Caco-2 (cell line): ENCODE data around the gene DPP4. TPM values are rescaled to one million over a fixed set of nuclear protein-coding genes. Genes with fewer than 3 reads are reported as not detected.
A peak's percentile ranks its signal among the peaks of the same experiment; 100 is the strongest.

ENCODE experiments used
- BruUV-seq: library from RNA; stranded (reverse); fragments of 400-500 nt; replicated peaks from 2 replicates; lab custom pipeline; 2021; lab: Mats Ljungman, UMichigan
- CTCF ChIA-PET: fragments of 300-600 bp; sonication (Branson Sonifier 250); formaldehyde crosslinking; loops from one replicate; lab custom pipeline; 2022; ENCODE audit warnings: antibody characterized with exemption; lab: Charles Lee
- POLR2A ChIA-PET: fragments of 300-600 bp; sonication (Branson Sonifier 250); formaldehyde crosslinking; loops from one replicate; lab custom pipeline; 2022; ENCODE audit warnings: antibody characterized with exemption; lab: Charles Lee
- DNase-seq, 2 experiments: peaks; one replicate each; pipeline versions ENCODE4 v3.0.0 to v3.0.0-alpha.2; 2020 to 2022
- H3K27me3 ChIP-seq: replicated peaks from 2 replicates; pipeline ENCODE4 v1.6.0; 2011; ENCODE audit warnings: low read length; ENCODE audit not compliant: control insufficient read depth, insufficient read depth
- H3K36me3 ChIP-seq: 2 replicates; pipeline ENCODE4 v1.5.1; 2011; ENCODE audit warnings: low read length; ENCODE audit not compliant: control insufficient read depth, insufficient read depth
- H3K4me1 ChIP-seq: fragments of 250-450 bp; sonication (Bioruptor Pico); 2 replicates; pipeline ENCODE4 v1.5.1; 2020; ENCODE audit warnings: mild to moderate bottlenecking
- H3K4me3 ChIP-seq: 2 replicates; pipeline ENCODE4 v1.5.1; 2011; ENCODE audit warnings: low read depth, mild to moderate bottlenecking, control low read depth, low read length
- H3K9me3 ChIP-seq: fragments of 250-450 bp; sonication (Bioruptor Pico); 2 replicates; pipeline ENCODE4 v1.5.1; 2020; ENCODE audit warnings: mild to moderate bottlenecking, moderate library complexity
- H3K27ac Mint-ChIP-seq: one replicate; pipeline ENCODE4 v1.8.0; 2022; ENCODE audit warnings: mixed read lengths; ENCODE audit not compliant: unreplicated experiment
- H3K27me3 Mint-ChIP-seq: one replicate; pipeline ENCODE4 v1.8.0; 2022; ENCODE audit warnings: mixed read lengths; ENCODE audit not compliant: insufficient read depth, unreplicated experiment
- H3K36me3 Mint-ChIP-seq: one replicate; pipeline ENCODE4 v1.8.0; 2022; ENCODE audit warnings: mild to moderate bottlenecking, mixed read lengths; ENCODE audit not compliant: insufficient read depth, unreplicated experiment
- H3K4me1 Mint-ChIP-seq: one replicate; pipeline ENCODE4 v1.8.0; 2022; ENCODE audit warnings: low read depth, mixed read lengths; ENCODE audit not compliant: unreplicated experiment
- H3K4me3 Mint-ChIP-seq: one replicate; pipeline ENCODE4 v1.8.0; 2022; ENCODE audit warnings: mild to moderate bottlenecking, moderate library complexity, mixed read lengths; ENCODE audit not compliant: unreplicated experiment
- H3K9me3 Mint-ChIP-seq: one replicate; pipeline ENCODE4 v1.8.0; 2022; ENCODE audit warnings: mixed read lengths; ENCODE audit not compliant: unreplicated experiment
- CTCF ChIP-seq, 2 experiments: fragments of 200-600 bp in 1 of 2; IDR thresholded peaks; 1 replicate in 1 of 2; 2 replicates in 1 of 2; pipeline versions ENCODE4 v1.5.1 to v1.8.0; 2011 to 2022; ENCODE audit warnings: antibody characterized with exemption in 1 of 2, control low read depth in 1 of 2, inconsistent platforms in 1 of 2, low read depth in 1 of 2, low read length in 1 of 2, mild to moderate bottlenecking in 1 of 2, moderate library complexity in 1 of 2; ENCODE audit not compliant: insufficient read depth in 1 of 2, severe bottlenecking in 1 of 2, unreplicated experiment in 1 of 2
- intact Hi-C: fragments of 100-400 bp; cut with micrococcal nuclease; formaldehyde crosslinking; loops from one replicate; pipeline ENCODE4 v1.10.0; 2022; ENCODE audit not compliant: unreplicated experiment
- total RNA-seq: library from RNA; stranded (reverse); gene quantifications from 2 replicates; pipeline ENCODE4 v1.2.3, GENCODE V29; 2022

DPP4 gene
- total RNA-seq, 1 experiment from 2014 or later, result 190 TPM

DNA sequence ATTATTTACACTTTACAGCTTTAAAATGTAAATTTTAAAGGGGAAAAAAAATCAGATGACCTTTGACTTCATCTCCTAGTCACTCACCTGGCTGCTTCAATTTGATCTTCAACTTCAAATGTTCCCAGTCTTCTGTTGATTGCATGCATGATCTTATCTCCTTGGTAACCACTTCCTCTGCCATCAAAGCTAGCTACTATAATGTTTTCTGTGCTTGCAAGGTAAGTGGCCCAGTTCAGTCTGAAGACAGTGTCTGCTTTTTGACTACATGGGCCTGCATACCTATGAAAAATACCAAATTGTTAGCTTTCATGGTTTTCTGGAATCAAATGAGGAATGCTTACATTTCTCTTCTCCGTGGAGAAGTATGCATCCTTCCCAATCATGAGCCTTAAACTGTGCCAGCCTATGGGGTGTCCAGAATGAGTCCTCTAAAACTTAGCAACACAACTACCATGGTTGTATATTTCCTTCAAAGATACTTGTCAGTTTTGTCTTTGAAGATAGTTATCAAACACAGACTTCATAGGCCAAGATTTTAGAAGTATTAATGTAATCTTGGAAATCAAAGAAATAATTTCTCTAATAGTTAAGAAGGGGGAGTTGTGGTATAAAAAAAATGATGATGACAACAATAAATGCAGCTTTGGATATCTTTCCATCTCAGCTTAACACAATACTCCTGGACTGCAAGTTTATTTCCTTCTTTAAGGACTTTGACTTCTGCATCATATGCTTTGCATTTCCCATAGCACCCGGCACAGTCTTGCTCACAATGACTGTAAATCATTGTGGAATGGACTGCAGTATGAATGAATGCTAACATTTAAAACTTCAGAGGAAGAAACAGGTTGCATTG is 62.1 kb downstream of the DPP4 start:
- H3K4me1 ChIP-seq, result no peaks in the 10 kb centered on the region
- BruUV-seq, result no TSS peak
- no peaks in the 10 kb centered on the region for H3K9me3 ChIP-seq
- TF ChIP-seq CTCF (IDR thresholded peaks at IDR 0.05; ENCODE audit: insufficient read depth in 1 of 2, low read depth in 1 of 2, low read length in 1 of 2, severe bottlenecking in 1 of 2, unreplicated experiment in 1 of 2), result no peak
- H3K27ac Mint-ChIP-seq, result peak overlapping the region; percentile 29
- peaks cover 4% of the 10 kb centered on the region; the same call in 1 of the 2 replicates for H3K36me3 ChIP-seq
- peaks cover 7% of the 10 kb centered on the region for H3K4me1 Mint-ChIP-seq
- CTCF ChIA-PET, result no interaction called here
- no peak overlapping the region for H3K4me3 ChIP-seq
- intact Hi-C loops, result loop anchor here (2.0 kb wide), 1 partner anchor 79 kb away; no protein-coding TSS in a partner anchor
- POLR2A ChIA-PET, result no interaction called here
- no peaks in the 10 kb centered on the region for H3K27me3 Mint-ChIP-seq
- peaks cover 48% of the 10 kb centered on the region for H3K36me3 Mint-ChIP-seq
- H3K9me3 Mint-ChIP-seq, result no peaks in the 10 kb centered on the region
- no peak for DNase-seq
- no peak overlapping the region for H3K4me3 Mint-ChIP-seq
- no peaks in the 10 kb centered on the region for H3K27me3 ChIP-seq

- peaks cover 5% of the 10 kb centered on the region for H3K36me3 ChIP-seq
- no peaks in the 10 kb centered on the region for H3K27me3 Mint-ChIP-seq
- H3K4me3 ChIP-seq, result no peak overlapping the region
- no peak for DNase-seq
- peaks cover 7% of the 10 kb centered on the region for H3K4me1 Mint-ChIP-seq
- POLR2A ChIA-PET, result no interaction called here
- no peak for TF ChIP-seq CTCF (IDR thresholded peaks at IDR 0.05; ENCODE audit: insufficient read depth in 1 of 2, low read depth in 1 of 2, low read length in 1 of 2, severe bottlenecking in 1 of 2, unreplicated experiment in 1 of 2)
- H3K9me3 ChIP-seq, result no peaks in the 10 kb centered on the region
- no peak overlapping the region for H3K27ac Mint-ChIP-seq
- H3K27me3 ChIP-seq, result no peaks in the 10 kb centered on the region
- intact Hi-C loops, result no loop called here
- CTCF ChIA-PET, result no interaction called here
- peaks cover 37% of the 10 kb centered on the region for H3K36me3 Mint-ChIP-seq
- no peaks in the 10 kb centered on the region for H3K9me3 Mint-ChIP-seq
- BruUV-seq, result no TSS peak
- no peak overlapping the region for H3K4me3 Mint-ChIP-seq
- no peaks in the 10 kb centered on the region for H3K4me1 ChIP-seq
These were observed 64.5 kb downstream of the DPP4 start for GRCh38 chr2:162009543-162009942.

DNA sequence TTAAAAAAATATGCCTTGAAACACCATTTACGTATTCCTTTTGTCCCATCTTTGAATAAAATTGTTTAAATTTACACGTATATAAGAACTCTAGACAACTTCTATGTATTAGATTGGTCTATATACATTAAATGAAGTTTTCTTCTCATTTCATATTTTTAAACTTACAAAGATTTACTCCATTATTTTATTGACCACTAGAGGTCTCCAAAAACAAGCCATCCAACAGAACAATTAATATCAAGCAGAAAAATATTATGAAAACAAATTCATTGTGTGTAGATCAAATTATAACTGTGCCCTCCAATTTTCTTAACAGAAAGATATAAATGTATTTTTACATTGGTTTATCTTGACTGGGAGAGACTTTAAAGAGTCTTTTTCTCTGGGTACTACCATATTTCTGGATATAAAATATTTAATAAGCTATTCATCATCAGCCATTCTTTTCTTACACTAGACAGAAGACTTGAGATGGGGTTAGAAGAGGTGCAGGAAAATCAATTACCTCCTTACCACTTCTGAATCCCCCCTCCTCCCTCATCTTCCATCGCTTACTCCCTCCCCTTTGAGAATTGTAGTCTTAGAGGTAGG is 66.5 kb downstream of the DPP4 start:
- Mint-ChIP-seq H3K4me1 (peaks cover 11% of the 10 kb centered on the region), H3K9me3 (no peaks in the 10 kb centered on the region), H3K27me3 (no peaks in the 10 kb centered on the region), H3K27ac (no peak overlapping the region), H3K36me3 (peaks cover 35% of the 10 kb centered on the region), H3K4me3 (no peak overlapping the region)
- ChIA-PET POLR2A (interaction anchor here (0.6 kb wide), 1 partner anchor 102 kb away, joined by 4 read pairs; no protein-coding TSS in a partner anchor), CTCF (interaction anchor here (1.0 kb wide), 1 partner anchor 117 kb away, joined by 3 read pairs; no protein-coding TSS in a partner anchor)
- Histone ChIP-seq H3K9me3 (no peaks in the 10 kb centered on the region), H3K36me3 (peaks cover 6% of the 10 kb centered on the region), H3K27me3 (no peaks in the 10 kb centered on the region), H3K4me3 (no peak overlapping the region), H3K4me1 (no peaks in the 10 kb centered on the region)
- peak; percentile 39 to 63 for TF ChIP-seq CTCF (IDR thresholded peaks at IDR 0.05; ENCODE audit: insufficient read depth in 1 of 2, low read depth in 1 of 2, low read length in 1 of 2, severe bottlenecking in 1 of 2, unreplicated experiment in 1 of 2)
- BruUV-seq, result no TSS peak
- intact Hi-C loops, result loop anchor here (1.0 to 2.0 kb wide), 2 partner anchors 59 to 117 kb away; no protein-coding TSS in a partner anchor
- no peak for DNase-seq
